Stimulated activated CD8-positive, alpha-beta memory T cell treated with anti-CD3 and anti-CD28 coated beads, Interleukin-7, amount 100 ng/mL, for 4 hours (primary cell): ENCODE data around the gene SPEN.
"Not testable (repeated sequence)": the region's sequence is repeated elsewhere in the genome, so short reads cannot be mapped to it uniquely, and the experiment has no call there.

ENCODE experiments used
- DNase-seq, 2 donors: peaks; one replicate each; pipeline ENCODE4 v3.0.0-alpha.2; 2020; ENCODE audit warnings: low read depth in 2 of 2

The SPEN gene

GRCh38 chr1:15899266-15899665, 51.8 kb downstream of the SPEN start:
- DNase-seq: no peak

GRCh38 chr1:15900662-15901279, 53.3 kb downstream of the SPEN start:
- DNase-seq: no peak

- DNase-seq: no peak
These were observed 55.4 kb downstream of the SPEN start for GRCh38 chr1:15902882-15903281.

GRCh38 chr1:15908597-15908996, 61.1 kb downstream of the SPEN start:
- no peak for DNase-seq

- no peak for DNase-seq
These were observed 63.6 kb downstream of the SPEN start for GRCh38 chr1:15911141-15911540.

- DNase-seq: no peak
These were observed 64.4 kb downstream of the SPEN start for GRCh38 chr1:15911927-15912326.

GRCh38 chr1:15913607-15914006, 66.1 kb downstream of the SPEN start:
- not testable (repeated sequence) for DNase-seq

GRCh38 chr1:15915991-15916390, 68.5 kb downstream of the SPEN start:
- DNase-seq: no peak

- no peak for DNase-seq
These were observed 68.9 kb downstream of the SPEN start for GRCh38 chr1:15916417-15916816.

GRCh38 chr1:15916916-15917315, 69.4 kb downstream of the SPEN start:
- no peak for DNase-seq

- DNase-seq: peak; percentile 55 to 72
These were observed 71.6 kb downstream of the SPEN start for GRCh38 chr1:15918962-15919715.

- DNase-seq: no peak
These were observed 75.7 kb downstream of the SPEN start for GRCh38 chr1:15923241-15923640.

- DNase-seq: not testable (repeated sequence)
These were observed 78.9 kb downstream of the SPEN start for GRCh38 chr1:15926448-15926847.

- DNase-seq: no peak
These were observed 81.8 kb downstream of the SPEN start for GRCh38 chr1:15928971-15929965.

- no peak for DNase-seq
These were observed 83.9 kb downstream of the SPEN start for GRCh38 chr1:15931401-15931800.

- DNase-seq: no peak
These were observed 84.4 kb downstream of the SPEN start for GRCh38 chr1:15931884-15932283.

GRCh38 chr1:15932612-15933011, 85.1 kb downstream of the SPEN start:
- DNase-seq: no peak

- no peak for DNase-seq
These were observed 86.2 kb downstream of the SPEN start for GRCh38 chr1:15933684-15934083.

GRCh38 chr1:15934211-15935055, 86.9 kb downstream of the SPEN start:
- no peak for DNase-seq

GRCh38 chr1:15935056-15935950, 87.8 kb downstream of the SPEN start:
- no peak for DNase-seq
